ENCODE data around the gene NTM.

The NTM gene

GRCh38 chr11:131626788-131627187 is 256.4 kb downstream of the NTM start:
- Histone ChIP-seq H3K36me3 (ENCODE audit: control insufficient read depth, insufficient read depth, low read length, severe bottlenecking) (no peaks in the 10 kb centered on the region), H3K4me3 (ENCODE audit: low read length) (no peak overlapping the region), H3K9me3 (ENCODE audit: control insufficient read depth, low read length) (no peaks in the 10 kb centered on the region), H3K4me1 (ENCODE audit: control insufficient read depth, insufficient read depth, low read length) (peaks cover 3% of the 10 kb centered on the region), H3K27me3 (replicated peaks; ENCODE audit: control insufficient read depth, insufficient read depth, low read length) (peaks cover 4% of the 10 kb centered on the region), H3K9ac (ENCODE audit: low read length) (no peak overlapping the region)
- no peak for DNase-seq (ENCODE audit: low read depth)

- H3K27me3 ChIP-seq (replicated peaks; ENCODE audit: control insufficient read depth, insufficient read depth, low read length) = peaks cover 4% of the 10 kb centered on the region
- no peak for DNase-seq (ENCODE audit: low read depth)
- H3K9ac ChIP-seq (ENCODE audit: low read length) = no peak overlapping the region
- no peaks in the 10 kb centered on the region for H3K36me3 ChIP-seq (ENCODE audit: control insufficient read depth, insufficient read depth, low read length, severe bottlenecking)
- H3K4me3 ChIP-seq (ENCODE audit: low read length) = no peak overlapping the region
- no peaks in the 10 kb centered on the region for H3K9me3 ChIP-seq (ENCODE audit: control insufficient read depth, low read length)
- peaks cover 3% of the 10 kb centered on the region for H3K4me1 ChIP-seq (ENCODE audit: control insufficient read depth, insufficient read depth, low read length)
Measured at GRCh38 chr11:131628739-131629138, 258.3 kb downstream of the NTM start.

- H3K9me3 ChIP-seq (ENCODE audit: control insufficient read depth, low read length) = no peaks in the 10 kb centered on the region
- H3K27me3 ChIP-seq (replicated peaks; ENCODE audit: control insufficient read depth, insufficient read depth, low read length) = peaks cover 4% of the 10 kb centered on the region
- no peaks in the 10 kb centered on the region for H3K4me1 ChIP-seq (ENCODE audit: control insufficient read depth, insufficient read depth, low read length)
- H3K36me3 ChIP-seq (ENCODE audit: control insufficient read depth, insufficient read depth, low read length, severe bottlenecking) = no peaks in the 10 kb centered on the region
- DNase-seq (ENCODE audit: low read depth) = no peak
- no peak overlapping the region for H3K9ac ChIP-seq (ENCODE audit: low read length)
- H3K4me3 ChIP-seq (ENCODE audit: low read length) = no peak overlapping the region
Measured at GRCh38 chr11:131629925-131630540, 259.6 kb downstream of the NTM start.

- Histone ChIP-seq H3K4me1 (ENCODE audit: control insufficient read depth, insufficient read depth, low read length) (no peaks in the 10 kb centered on the region), H3K9ac (ENCODE audit: low read length) (no peak overlapping the region), H3K9me3 (ENCODE audit: control insufficient read depth, low read length) (no peaks in the 10 kb centered on the region), H3K36me3 (ENCODE audit: control insufficient read depth, insufficient read depth, low read length, severe bottlenecking) (no peaks in the 10 kb centered on the region), H3K4me3 (ENCODE audit: low read length) (no peak overlapping the region), H3K27me3 (replicated peaks; ENCODE audit: control insufficient read depth, insufficient read depth, low read length) (peaks cover 4% of the 10 kb centered on the region)
- DNase-seq (ENCODE audit: low read depth) = no peak
Measured at GRCh38 chr11:131632971-131633370, 262.6 kb downstream of the NTM start.

GRCh38 chr11:131633921-131634715 is 263.7 kb downstream of the NTM start:
- no peaks in the 10 kb centered on the region for H3K27me3 ChIP-seq (replicated peaks; ENCODE audit: control insufficient read depth, insufficient read depth, low read length)
- no peaks in the 10 kb centered on the region for H3K36me3 ChIP-seq (ENCODE audit: control insufficient read depth, insufficient read depth, low read length, severe bottlenecking)
- no peak overlapping the region for H3K9ac ChIP-seq (ENCODE audit: low read length)
- DNase-seq (ENCODE audit: low read depth) = no peak
- no peaks in the 10 kb centered on the region for H3K9me3 ChIP-seq (ENCODE audit: control insufficient read depth, low read length)
- H3K4me3 ChIP-seq (ENCODE audit: low read length) = no peak overlapping the region
- no peaks in the 10 kb centered on the region for H3K4me1 ChIP-seq (ENCODE audit: control insufficient read depth, insufficient read depth, low read length)

GRCh38 chr11:131637469-131638175 is 267.2 kb downstream of the NTM start:
- no peak overlapping the region for H3K9ac ChIP-seq (ENCODE audit: low read length)
- peak; percentile 9 for DNase-seq (ENCODE audit: low read depth)
- H3K27me3 ChIP-seq (replicated peaks; ENCODE audit: control insufficient read depth, insufficient read depth, low read length) = peaks cover 10% of the 10 kb centered on the region
- no peaks in the 10 kb centered on the region for H3K9me3 ChIP-seq (ENCODE audit: control insufficient read depth, low read length)
- no peaks in the 10 kb centered on the region for H3K4me1 ChIP-seq (ENCODE audit: control insufficient read depth, insufficient read depth, low read length)
- no peak overlapping the region for H3K4me3 ChIP-seq (ENCODE audit: low read length)
- H3K36me3 ChIP-seq (ENCODE audit: control insufficient read depth, insufficient read depth, low read length, severe bottlenecking) = no peaks in the 10 kb centered on the region

- H3K27me3 ChIP-seq (replicated peaks; ENCODE audit: control insufficient read depth, insufficient read depth, low read length) = peaks cover 16% of the 10 kb centered on the region
- H3K4me3 ChIP-seq (ENCODE audit: low read length) = no peak overlapping the region
- H3K9ac ChIP-seq (ENCODE audit: low read length) = no peak overlapping the region
- no peaks in the 10 kb centered on the region for H3K36me3 ChIP-seq (ENCODE audit: control insufficient read depth, insufficient read depth, low read length, severe bottlenecking)
- H3K4me1 ChIP-seq (ENCODE audit: control insufficient read depth, insufficient read depth, low read length) = no peaks in the 10 kb centered on the region
- no peak for DNase-seq (ENCODE audit: low read depth)
- H3K9me3 ChIP-seq (ENCODE audit: control insufficient read depth, low read length) = no peaks in the 10 kb centered on the region
Measured at GRCh38 chr11:131638889-131639288, 268.5 kb downstream of the NTM start.

- Histone ChIP-seq H3K9ac (ENCODE audit: low read length) (no peak overlapping the region), H3K9me3 (ENCODE audit: control insufficient read depth, low read length) (no peaks in the 10 kb centered on the region), H3K4me3 (ENCODE audit: low read length) (no peak overlapping the region), H3K27me3 (replicated peaks; ENCODE audit: control insufficient read depth, insufficient read depth, low read length) (peaks cover 18% of the 10 kb centered on the region), H3K36me3 (ENCODE audit: control insufficient read depth, insufficient read depth, low read length, severe bottlenecking) (no peaks in the 10 kb centered on the region), H3K4me1 (ENCODE audit: control insufficient read depth, insufficient read depth, low read length) (no peaks in the 10 kb centered on the region)
- DNase-seq (ENCODE audit: low read depth) = no peak
Measured at GRCh38 chr11:131640320-131640719, 269.9 kb downstream of the NTM start.

- Histone ChIP-seq H3K4me1 (ENCODE audit: control insufficient read depth, insufficient read depth, low read length) (no peaks in the 10 kb centered on the region), H3K36me3 (ENCODE audit: control insufficient read depth, insufficient read depth, low read length, severe bottlenecking) (no peaks in the 10 kb centered on the region), H3K27me3 (replicated peaks; ENCODE audit: control insufficient read depth, insufficient read depth, low read length) (peaks cover 29% of the 10 kb centered on the region), H3K9ac (ENCODE audit: low read length) (no peak overlapping the region), H3K9me3 (ENCODE audit: control insufficient read depth, low read length) (peaks cover 1% of the 10 kb centered on the region), H3K4me3 (ENCODE audit: low read length) (no peak overlapping the region)
- DNase-seq (ENCODE audit: low read depth) = no peak
Measured at GRCh38 chr11:131642756-131643531, 272.5 kb downstream of the NTM start.

- Histone ChIP-seq H3K4me3 (ENCODE audit: low read length) (no peak overlapping the region), H3K9ac (ENCODE audit: low read length) (no peak overlapping the region), H3K27me3 (replicated peaks; ENCODE audit: control insufficient read depth, insufficient read depth, low read length) (peaks cover 29% of the 10 kb centered on the region), H3K9me3 (ENCODE audit: control insufficient read depth, low read length) (peaks cover 3% of the 10 kb centered on the region), H3K36me3 (ENCODE audit: control insufficient read depth, insufficient read depth, low read length, severe bottlenecking) (no peaks in the 10 kb centered on the region), H3K4me1 (ENCODE audit: control insufficient read depth, insufficient read depth, low read length) (no peaks in the 10 kb centered on the region)
- no peak for DNase-seq (ENCODE audit: low read depth)
Measured at GRCh38 chr11:131644204-131644795, 273.9 kb downstream of the NTM start.

All from adipocyte (in vitro differentiated cells).